ENCODE data around the gene IGFBP7. TPM values are rescaled to one million over a fixed set of nuclear protein-coding genes. Genes with fewer than 3 reads are reported as not detected.

IGFBP7 gene
- total RNA-seq, 1 donor from 2014 or later: 6,655 TPM

DNA sequence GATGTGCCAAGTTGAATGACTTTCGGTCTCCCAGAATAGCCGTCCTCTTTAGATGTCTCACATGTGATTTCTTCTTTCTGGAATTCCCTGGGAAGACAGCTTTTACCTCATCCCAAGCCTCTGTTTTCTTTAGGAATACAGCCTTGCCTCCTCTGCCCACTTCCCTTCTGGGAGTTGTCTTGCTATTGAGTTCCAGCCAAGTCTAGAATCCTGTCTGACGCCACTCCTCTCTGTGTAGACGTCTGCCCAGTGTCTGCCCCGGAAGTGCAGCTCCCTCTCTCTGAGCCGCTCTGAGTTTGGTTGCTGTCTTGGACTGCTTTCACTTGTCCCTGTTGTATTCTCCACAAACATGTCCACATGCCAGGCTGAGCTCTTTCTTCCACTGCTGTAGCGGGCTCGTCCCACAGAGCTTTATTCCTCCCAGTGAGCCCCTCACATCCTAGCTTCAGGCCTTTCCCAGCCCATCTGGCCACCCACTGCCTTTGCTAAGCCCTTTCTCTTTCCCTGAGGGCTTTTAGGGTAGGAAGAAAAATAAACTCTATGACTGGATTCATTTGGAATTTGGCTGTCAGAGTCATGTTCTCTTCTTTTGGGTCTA lies 9.0 kb upstream of the IGFBP7 start:
- Histone ChIP-seq H3K36me3 (no peaks in the 10 kb centered on the region), H3K9me3 (no peaks in the 10 kb centered on the region), H3K4me3 (peak overlapping the region; percentile 36 to 59), H3K27me3 (no peaks in the 10 kb centered on the region), H3K4me1 (peaks cover 14 to 37% of the 10 kb centered on the region in 2 donors), H3K27ac (peak overlapping the region; percentile 89 to 96)
- intact Hi-C loops (cut with DNase I): loop anchor here (1.0 to 10.0 kb wide), 4 partner anchors 18 to 214 kb away; partner anchors contain the start of gene REST
- peak in 1 of 2 donors; percentile 89 for DNase-seq (ENCODE audit: low spot score in 2 of 2)
- TF ChIP-seq, protein P1, sequence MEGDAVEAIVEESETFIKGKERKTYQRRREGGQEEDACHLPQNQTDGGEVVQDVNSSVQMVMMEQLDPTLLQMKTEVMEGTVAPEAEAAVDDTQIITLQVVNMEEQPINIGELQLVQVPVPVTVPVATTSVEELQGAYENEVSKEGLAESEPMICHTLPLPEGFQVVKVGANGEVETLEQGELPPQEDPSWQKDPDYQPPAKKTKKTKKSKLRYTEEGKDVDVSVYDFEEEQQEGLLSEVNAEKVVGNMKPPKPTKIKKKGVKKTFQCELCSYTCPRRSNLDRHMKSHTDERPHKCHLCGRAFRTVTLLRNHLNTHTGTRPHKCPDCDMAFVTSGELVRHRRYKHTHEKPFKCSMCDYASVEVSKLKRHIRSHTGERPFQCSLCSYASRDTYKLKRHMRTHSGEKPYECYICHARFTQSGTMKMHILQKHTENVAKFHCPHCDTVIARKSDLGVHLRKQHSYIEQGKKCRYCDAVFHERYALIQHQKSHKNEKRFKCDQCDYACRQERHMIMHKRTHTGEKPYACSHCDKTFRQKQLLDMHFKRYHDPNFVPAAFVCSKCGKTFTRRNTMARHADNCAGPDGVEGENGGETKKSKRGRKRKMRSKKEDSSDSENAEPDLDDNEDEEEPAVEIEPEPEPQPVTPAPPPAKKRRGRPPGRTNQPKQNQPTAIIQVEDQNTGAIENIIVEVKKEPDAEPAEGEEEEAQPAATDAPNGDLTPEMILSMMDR (IDR thresholded peaks at IDR 0.05): no peak

DNA sequence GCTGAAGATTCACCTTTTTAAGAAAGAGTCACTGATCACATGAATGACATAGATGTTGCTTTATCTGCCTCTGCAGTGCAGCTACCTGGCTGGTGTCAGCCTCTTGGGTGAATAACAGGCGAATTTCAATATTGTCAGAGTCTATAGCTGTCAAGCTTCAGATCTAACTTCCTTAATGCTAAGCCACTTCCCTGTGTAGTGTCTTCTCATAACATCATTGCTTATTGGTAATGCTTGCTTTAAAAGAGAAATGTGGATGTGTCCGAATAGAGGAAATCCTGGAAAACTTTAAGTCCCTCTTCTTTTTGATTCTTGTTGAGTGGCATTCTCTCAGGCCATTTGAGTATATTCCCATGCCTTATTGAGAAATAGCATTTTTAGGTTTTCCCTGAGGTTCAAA lies 7.3 kb upstream of the IGFBP7 start:
- intact Hi-C loops (cut with DNase I): loop anchor here (10.0 kb wide), 1 partner anchor 213 kb away; the partner anchor contains the start of gene REST
- no peak for DNase-seq (ENCODE audit: low spot score in 2 of 2)
- no peak overlapping the region for H3K4me3 ChIP-seq
- no peaks in the 10 kb centered on the region for H3K9me3 ChIP-seq
- peak overlapping the region; percentile 89 to 96 for H3K27ac ChIP-seq
- H3K4me1 ChIP-seq: peaks cover 14 to 37% of the 10 kb centered on the region in 2 donors
- H3K27me3 ChIP-seq: no peaks in the 10 kb centered on the region
- TF ChIP-seq, protein P1 (IDR thresholded peaks at IDR 0.05): no peak
- no peaks in the 10 kb centered on the region for H3K36me3 ChIP-seq

DNA sequence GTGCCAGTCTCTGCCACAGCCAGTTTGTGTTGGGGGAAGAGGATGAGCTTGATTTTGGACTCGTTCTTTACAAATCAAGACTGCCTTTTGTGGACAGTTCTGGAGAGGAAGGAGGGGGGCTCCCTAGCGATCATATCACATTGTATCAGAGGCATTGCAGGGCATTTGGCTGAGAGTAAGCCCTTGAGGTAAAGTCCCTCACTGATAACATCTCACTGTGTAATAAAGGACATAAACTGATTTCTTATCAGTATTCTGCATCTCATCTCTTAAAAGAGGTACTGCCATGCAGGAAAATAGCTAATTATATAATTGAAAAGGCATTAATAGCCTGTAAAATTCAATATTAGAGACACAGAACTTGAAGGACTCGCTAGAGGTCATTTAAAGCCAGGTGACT lies 6.1 kb upstream of the IGFBP7 start:
- peaks cover 14 to 49% of the 10 kb centered on the region in 2 donors for H3K4me1 ChIP-seq
- TF ChIP-seq, protein P1 (IDR thresholded peaks at IDR 0.05): no peak

DNA sequence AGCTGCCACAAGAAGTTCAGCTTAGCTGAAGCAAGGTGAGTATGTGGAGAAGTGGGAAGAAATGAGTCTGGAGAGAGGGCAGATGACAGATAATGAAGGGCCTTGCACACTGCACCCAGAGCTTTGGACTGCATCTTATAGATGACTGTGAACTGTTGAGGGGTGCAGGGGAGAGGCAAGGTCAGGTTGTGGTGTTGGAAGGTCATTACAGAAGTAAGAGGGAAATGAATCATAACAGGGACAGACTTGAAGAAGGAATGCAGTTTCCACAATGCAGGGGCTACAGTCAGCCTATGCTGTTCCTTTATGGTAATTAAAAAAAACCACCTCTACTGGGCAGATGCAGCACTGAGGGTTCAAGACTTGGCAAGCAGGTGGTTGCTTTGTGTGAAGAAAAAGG lies 4.8 kb upstream of the IGFBP7 start:
- H3K27ac ChIP-seq: no peak overlapping the region
- no peaks in the 10 kb centered on the region for H3K36me3 ChIP-seq
- H3K4me3 ChIP-seq: no peak overlapping the region
- no peaks in the 10 kb centered on the region for H3K9me3 ChIP-seq
- no peaks in the 10 kb centered on the region for H3K27me3 ChIP-seq
- TF ChIP-seq, protein P1 (IDR thresholded peaks at IDR 0.05): no peak
- intact Hi-C loops (cut with DNase I): loop anchor here (5.0 to 10.0 kb wide), 3 partner anchors 138 to 307 kb away; partner anchors contain the start of genes NOA1, POLR2B and REST
- H3K4me1 ChIP-seq: peaks cover 14 to 45% of the 10 kb centered on the region in 2 donors
- DNase-seq (ENCODE audit: low spot score in 2 of 2): no peak

More for the DNA sequence above, 6.1 kb upstream of the IGFBP7 start:
- no peaks in the 10 kb centered on the region for H3K27me3 ChIP-seq
- H3K9me3 ChIP-seq: no peaks in the 10 kb centered on the region
- no peaks in the 10 kb centered on the region for H3K36me3 ChIP-seq
- H3K27ac ChIP-seq: peak overlapping the region in 1 of 2 donors; percentile 89
- intact Hi-C loops (cut with DNase I): loop anchor here (10.0 kb wide), 1 partner anchor 211 kb away; the partner anchor contains the start of gene REST
- DNase-seq (ENCODE audit: low spot score in 2 of 2): no peak
- no peak overlapping the region for H3K4me3 ChIP-seq

DNA sequence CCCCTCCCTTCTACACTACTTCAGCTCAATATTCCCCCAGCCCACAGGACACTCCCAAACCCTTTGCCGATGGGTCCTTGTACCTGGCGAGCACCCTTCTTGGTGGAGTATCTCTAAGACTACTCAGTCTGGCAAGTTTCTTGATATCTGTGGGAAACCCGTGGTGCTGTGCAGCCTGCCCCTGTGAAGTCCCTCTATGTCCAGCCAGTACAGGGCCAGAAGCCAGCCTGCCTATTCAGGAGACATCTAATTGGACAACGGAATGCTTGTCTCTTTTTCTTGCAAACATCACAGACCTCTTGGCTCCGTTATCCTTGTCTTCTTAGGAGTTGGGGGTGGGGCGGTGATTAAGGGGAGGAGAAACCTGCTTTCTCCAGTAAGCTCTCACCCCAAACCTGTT lies 3.7 kb upstream of the IGFBP7 start:
- Histone ChIP-seq H3K36me3 (peaks cover 0 to 4% of the 10 kb centered on the region in 2 donors), H3K4me3 (no peak overlapping the region), H3K27ac (no peak overlapping the region), H3K9me3 (no peaks in the 10 kb centered on the region), H3K4me1 (peaks cover 12 to 40% of the 10 kb centered on the region in 2 donors), H3K27me3 (no peaks in the 10 kb centered on the region)
- DNase-seq (ENCODE audit: low spot score in 2 of 2): no peak
- intact Hi-C loops (cut with DNase I): loop anchor here (5.0 to 10.0 kb wide), 3 partner anchors 137 to 308 kb away; partner anchors contain the start of genes NOA1, POLR2B and REST
- TF ChIP-seq, protein P1 (IDR thresholded peaks at IDR 0.05): no peak
